Measurements from ENCODE around the gene TMPRSS12. TPM values are rescaled to one million over a fixed set of nuclear protein-coding genes. Genes with fewer than 3 reads are reported as not detected.

The TMPRSS12 gene
- total RNA-seq (2014; rRNA removed; shearing (Covaris generic)) (not detected in 2 replicates), polyA plus RNA-seq (2016; fragmentation: Nextera tagmentation; extraction: Ambion mirVana) (not detected in 2 replicates)
- long read RNA-seq: 0 reads

GRCh38 chr12:50842637-50843493, at the start of gene TMPRSS12:
Gene TMPRSS12, plus strand, starts transcription at chr12:50842926. Its CDS starts 39 bp downstream, at chr12:50842965.
- Histone ChIP-seq H3K4me3 (peak within 1 kb of the TSS; percentile 44), H3K4me1 (ENCODE audit: insufficient read depth) (peaks cover 11% of the 10 kb centered on the region), H3K27ac (ENCODE audit: low read depth) (no peak within 1 kb of the TSS), H3K79me2 (replicated peaks; ENCODE audit: insufficient read depth) (no peaks in the 10 kb centered on the region), H3K36me3 (ENCODE audit: insufficient read depth) (no peaks in the 10 kb centered on the region), H3K27me3 (ENCODE audit: insufficient read depth) (no peaks in the 10 kb centered on the region), H3K9me2 (ENCODE audit: insufficient read depth) (peaks cover 6% of the 10 kb centered on the region; the same call in 1 of the 2 replicates), H4K20me1 (replicated peaks; ENCODE audit: insufficient read depth) (no peaks in the 10 kb centered on the region), H3K4me2 (peak within 1 kb of the TSS; percentile 66), H2AFZ (peak within 1 kb of the TSS; percentile 33), H3F3A (replicated peaks; ENCODE audit: low read depth) (no peaks in the 10 kb centered on the region)
- Mint-ChIP-seq H3K27ac (no peak within 1 kb of the TSS), H3K4me1 (no peaks in the 10 kb centered on the region), H3K4me3 (no peak within 1 kb of the TSS), H3K9me3 (peaks cover 11% of the 10 kb centered on the region), H3K27me3 (ENCODE audit: insufficient read depth, low read depth, poor library complexity) (peaks cover 3% of the 10 kb centered on the region), H3K36me3 (ENCODE audit: low read depth) (peaks cover 10% of the 10 kb centered on the region; the same call in 2 of the 3 replicates)
- TF ChIP-seq REST (IDR thresholded peaks at IDR 0.05; ENCODE audit: unreplicated experiment) (no peak), ZNF462 (CRISPR knock-in tag; IDR thresholded peaks at IDR 0.05) (no peak), CTCF (conservative IDR thresholded peaks at IDR 0.05; ENCODE audit: low read depth in 2 of 2) (peak; percentile 31 to 63)
- ATAC-seq (peak; percentile 99), DNase-seq (ENCODE audit: low spot score) (peak; percentile 82)
